GM21515 (cell line): ENCODE data around the gene FN1.
"Not testable (repeated sequence)": the region's sequence is repeated elsewhere in the genome, so short reads cannot be mapped to it uniquely, and the experiment has no call there.

Experiments
- ATAC-seq: cut with Tn5 transposase; IDR thresholded peaks from one replicate; pipeline ENCODE4 v1.9.1; 2021; ENCODE audit not compliant: unreplicated experiment

The FN1 gene

GRCh38 chr2:215355801-215356200, 80.1 kb downstream of the FN1 start:
- no peak for ATAC-seq

DNA sequence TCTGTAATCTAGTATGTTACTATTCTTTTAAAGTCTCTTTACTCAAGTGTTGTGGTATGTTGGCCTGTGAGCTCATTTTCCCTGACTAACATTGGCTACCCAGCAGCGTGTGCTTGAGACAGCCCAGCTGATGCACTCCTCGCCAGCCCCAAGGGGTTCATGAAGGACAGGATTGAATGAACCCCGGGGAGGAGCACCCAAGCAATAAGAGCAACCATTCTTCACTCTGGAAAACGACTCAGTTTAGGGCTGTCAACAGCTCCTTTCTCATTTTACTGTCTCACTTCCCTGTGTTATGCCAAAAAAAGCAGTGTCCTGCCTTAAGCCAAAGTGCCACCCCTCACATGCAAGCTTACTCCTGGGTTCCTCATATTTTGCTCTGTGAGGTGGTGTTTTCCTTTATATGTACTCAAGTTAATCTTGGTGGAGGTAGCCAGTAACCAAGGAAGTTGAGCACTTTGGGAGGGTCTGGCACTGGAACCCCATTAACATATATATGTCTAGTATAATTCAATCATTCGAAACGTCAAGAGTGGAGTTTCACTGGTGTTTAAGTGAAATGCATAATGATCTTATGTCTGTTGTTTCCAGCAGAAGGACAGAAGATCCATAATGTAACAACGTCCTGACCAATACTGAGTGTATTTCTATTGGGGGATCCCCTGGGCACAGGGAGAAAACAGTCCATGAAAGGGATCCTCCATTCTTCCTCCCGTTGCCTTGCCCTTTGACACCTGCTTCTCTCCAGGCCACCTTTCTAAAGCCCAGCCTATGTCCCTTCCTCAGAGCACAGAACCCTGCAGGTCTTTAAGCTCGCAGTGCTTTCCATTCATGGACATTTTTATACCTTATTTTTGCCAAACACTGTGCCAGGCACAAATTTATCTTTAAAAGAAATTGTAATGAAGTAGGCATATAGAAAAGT, 80.8 kb downstream of the FN1 start:
- ATAC-seq, result no peak

GRCh38 chr2:215352602-215353001, 83.3 kb downstream of the FN1 start:
- ATAC-seq, result no peak

DNA sequence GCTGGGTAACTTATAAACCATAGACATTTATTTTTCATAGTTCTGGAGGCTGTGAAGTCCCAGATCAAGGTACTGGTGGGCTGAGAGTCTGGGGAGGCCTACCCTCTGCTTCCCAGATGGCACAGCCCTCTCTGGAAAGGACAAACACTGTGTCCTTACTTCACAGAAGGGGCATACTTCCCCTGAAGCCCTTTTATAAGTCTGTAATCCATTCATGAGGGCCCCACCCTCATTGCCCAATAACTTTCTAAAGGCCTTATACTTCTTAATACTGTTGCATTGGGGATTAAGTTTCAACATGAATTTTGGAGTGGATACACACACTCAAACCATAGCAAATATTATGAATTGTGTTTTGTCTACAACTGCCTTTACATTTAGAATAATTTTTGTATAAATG, 88.0 kb downstream of the FN1 start:
- ATAC-seq, result no peak

DNA sequence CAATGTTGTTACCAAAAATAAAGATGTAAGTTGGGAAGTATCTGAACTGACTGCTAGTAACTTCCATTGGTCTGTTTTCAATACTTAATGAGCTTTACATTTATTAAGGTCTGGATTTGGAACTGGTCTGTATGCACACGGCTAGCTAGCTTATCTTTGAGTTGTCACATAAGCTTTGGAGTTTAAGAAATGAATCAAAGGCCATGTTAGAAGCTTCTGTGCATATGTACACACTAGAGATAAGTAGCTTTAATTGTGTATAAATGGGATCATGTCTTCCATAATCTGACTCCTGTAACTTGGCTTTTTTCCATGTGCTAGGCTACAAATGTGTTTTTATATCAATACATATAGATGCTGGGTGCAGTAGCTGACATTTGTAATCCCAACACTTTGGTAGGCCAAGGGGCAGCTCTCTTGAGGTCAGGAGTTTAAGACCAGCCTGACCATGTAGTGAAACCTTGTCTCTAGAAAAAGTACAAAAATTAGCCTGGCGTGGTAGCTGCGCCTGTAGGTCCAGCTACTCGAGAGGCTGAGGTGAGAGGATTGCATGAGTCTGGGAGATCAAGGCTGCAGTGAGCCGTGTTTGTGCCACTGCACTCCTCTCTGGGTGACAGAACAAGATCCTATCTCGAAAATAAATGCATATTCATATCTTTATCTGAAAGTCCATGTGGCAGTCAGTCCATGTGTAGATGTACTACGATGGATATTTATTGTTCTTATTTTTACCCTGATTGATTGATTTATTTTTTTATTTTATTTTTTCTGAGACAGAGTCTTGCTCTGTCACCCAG, 96.8 kb downstream of the FN1 start:
- no peak for ATAC-seq

DNA sequence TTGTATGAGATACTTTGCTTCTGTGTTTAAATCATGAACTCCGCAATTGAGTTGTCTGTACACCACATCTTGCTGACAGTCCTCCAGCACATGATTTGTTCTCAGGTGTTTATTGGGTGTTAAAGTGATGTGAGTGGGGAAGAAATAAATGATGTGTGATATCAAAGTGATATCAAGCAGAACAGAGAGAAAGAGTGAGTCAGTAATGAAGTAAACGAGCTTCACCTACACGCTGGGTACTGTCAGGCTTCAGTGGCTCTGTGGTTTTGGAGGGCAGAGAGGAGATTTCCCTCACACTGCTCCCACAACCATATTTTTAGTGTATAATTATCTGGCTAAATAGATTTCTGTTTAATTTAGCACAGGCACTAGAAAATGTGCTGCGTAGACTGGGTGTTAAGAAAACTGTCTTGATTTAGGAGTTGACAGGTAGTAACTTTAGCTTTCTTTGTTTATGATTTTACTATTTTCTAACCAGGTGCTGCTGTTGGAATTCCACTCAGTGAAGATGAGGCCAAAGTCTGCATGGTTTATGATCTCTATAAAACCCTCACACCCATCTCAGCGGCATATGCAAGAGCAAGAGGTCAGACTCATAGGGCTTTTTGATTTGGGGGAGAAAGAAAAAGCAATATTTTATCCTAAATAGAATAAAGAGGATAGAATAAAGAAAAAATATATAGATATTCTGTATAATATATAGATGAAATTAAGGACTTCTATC, 102.8 kb downstream of the FN1 start:
- no peak for ATAC-seq

DNA sequence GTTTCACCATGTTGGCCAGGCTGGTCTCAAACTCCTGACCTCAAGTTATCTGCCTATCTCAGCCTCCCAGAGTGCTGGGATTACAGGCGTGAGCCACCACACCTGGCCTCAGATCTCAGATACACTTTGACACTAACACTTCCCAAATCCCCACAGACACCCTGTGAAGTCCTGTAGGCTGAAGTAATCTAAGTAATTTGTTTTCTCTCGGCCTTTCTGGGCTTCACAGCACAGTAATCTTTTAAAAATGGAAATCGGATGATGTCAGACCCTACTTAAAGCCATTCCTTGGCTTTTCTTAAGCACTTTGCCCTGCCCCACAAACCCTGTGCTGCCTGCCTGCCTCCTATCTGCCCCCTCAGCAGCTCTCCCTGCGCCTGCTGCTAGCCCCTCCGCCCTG, 107.8 kb downstream of the FN1 start:
- no peak for ATAC-seq

- ATAC-seq, result no peak
These were observed 111.1 kb downstream of the FN1 start for GRCh38 chr2:215324811-215325210.

- ATAC-seq, result no peak
These were observed 115.2 kb downstream of the FN1 start for GRCh38 chr2:215320679-215321078.

- no peak for ATAC-seq
These were observed 115.8 kb downstream of the FN1 start for GRCh38 chr2:215320102-215320501.

- ATAC-seq, result no peak
These were observed 116.4 kb downstream of the FN1 start for GRCh38 chr2:215319500-215319899.

DNA sequence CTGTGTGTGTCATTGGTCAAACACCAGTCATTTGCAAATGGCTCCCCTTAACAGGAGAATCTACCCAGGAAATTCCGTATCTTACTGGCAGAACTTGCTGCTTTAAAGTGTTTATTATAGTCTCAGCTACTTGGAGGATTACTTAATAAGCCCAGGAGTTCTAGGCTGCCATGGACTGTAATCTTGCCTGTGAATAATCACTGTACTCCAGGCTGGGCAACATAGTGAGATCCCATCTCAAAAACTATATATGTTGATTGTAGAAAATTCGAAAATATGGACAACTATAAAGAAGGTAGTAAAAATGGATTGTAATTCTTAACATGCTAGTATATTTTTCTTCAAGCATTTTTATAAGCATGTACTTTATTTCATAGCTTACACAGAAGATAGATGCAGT, 119.5 kb downstream of the FN1 start:
- ATAC-seq, result no peak

GRCh38 chr2:215315301-215315700, 120.6 kb downstream of the FN1 start:
- ATAC-seq, result no peak

DNA sequence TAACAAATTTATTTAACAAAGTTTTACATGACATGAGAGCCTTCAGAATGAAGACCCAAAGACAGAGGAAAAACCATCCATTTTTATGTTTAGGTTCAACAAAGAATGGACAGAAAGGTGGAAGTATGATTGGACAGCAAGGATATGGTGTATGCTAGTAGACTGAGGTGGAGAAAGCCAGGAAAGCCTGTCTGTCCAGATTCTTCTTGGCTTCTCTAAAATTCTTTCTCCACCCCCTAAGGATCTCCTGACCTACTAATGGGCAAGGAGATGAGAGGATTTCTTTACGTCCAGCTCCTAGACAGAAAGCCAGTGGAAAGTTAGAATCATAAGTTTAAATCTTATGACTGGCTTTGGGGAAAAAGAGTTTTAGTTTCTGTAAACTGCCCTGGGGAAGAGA, 121.0 kb downstream of the FN1 start:
- ATAC-seq, result no peak

GRCh38 chr2:215313255-215313613, 122.6 kb downstream of the FN1 start:
- no peak for ATAC-seq

- ATAC-seq, result peak; percentile 99
These were observed 124.1 kb downstream of the FN1 start, which contains the start of gene ATIC for GRCh38 chr2:215311625-215312396. TSS of gene ATIC (plus strand) at chr2:215312059. CDS start at chr2:215312143, 84 bp downstream.

DNA sequence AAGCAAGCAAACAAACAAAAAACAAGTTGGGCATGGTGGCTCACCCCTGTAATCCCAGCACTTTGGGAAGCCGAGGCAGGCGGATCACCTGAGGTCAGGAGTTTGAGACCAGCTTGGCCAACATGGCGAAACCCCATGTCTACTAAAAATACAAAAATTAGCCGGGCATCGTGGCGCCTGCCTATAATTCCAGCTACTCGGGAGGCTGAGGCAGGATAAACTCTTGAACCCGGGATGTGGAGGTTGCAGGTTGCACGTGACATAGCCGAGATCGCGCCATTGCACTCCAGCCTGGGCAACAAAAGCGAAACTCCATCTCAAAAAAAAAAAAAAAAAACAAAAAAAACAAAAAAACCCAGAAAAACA, 124.6 kb downstream of the FN1 start:
- ATAC-seq, result not testable (repeated sequence)
